HG03139 (cell line): ENCODE data around the gene CAMK2B.

Experiments
- ATAC-seq: cut with Tn5 transposase; IDR thresholded peaks from one replicate; pipeline ENCODE4 v1.9.1; 2021; ENCODE audit not compliant: unreplicated experiment

The CAMK2B gene

DNA sequence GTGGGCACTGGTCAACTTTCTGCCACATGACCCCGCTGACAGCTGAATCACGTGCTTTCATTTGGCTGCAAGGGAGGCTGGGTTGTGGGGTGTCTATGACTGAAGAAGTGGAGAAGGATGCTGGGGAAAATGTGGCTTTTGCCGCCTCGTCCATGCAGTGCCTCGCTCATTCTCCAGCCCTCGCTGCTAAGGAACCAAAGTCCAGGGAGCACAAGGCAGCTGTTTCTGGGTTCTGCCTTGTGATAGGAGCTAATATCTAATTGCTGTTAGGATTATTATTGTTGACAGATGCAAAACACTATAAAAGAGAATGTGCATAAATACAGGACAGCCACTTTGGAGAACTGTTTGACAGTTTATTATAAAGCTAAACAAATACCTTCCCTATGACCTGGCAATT lies 4.9 kb upstream of the CAMK2B start:
- ATAC-seq: no peak

GRCh38 chr7:44329888-44330287 lies 4.5 kb upstream of the CAMK2B start:
- no peak for ATAC-seq

DNA sequence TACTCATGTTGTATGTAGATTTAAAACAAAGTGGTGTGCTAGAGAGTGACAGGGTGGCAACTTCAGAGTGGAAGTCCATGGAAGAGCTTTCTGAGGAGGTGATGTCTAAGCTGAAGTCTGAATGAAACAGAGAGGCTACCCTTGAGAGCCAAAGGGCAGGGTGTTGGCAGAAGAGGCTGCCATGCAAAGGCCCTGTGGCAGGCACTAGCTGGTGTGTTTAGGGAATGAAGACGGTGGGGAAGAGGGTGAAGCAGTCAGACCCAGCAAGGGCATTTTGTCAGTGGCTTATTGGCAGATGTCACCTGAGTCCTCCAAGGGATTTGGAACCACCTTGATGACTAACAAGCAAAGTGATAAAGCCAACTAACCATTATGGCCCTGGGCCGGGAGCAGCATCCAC lies 3.7 kb upstream of the CAMK2B start:
- no peak for ATAC-seq

DNA sequence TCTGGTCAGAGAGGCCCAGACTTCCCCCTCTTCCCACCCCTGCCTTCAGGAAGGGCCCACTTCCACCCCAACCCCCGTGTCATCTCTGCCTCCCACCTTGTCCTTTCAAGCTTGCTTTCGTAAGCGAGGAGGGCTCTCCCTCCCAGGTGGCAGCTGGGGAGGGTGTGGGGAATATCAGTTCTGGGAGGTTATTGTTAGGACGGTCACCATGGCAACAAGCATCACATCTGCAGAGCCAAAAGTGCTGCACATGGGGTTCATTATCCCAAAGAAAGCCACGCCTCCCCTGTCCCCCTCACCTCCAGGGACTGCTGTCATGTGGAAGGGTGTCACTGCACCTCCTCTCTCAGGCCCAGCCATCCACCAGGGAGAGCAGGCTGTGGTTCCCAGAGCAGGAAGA lies 2.6 kb upstream of the CAMK2B start:
- ATAC-seq: no peak

GRCh38 chr7:44326261-44327125 lies 1.1 kb upstream of the CAMK2B start:
- no peak for ATAC-seq

DNA sequence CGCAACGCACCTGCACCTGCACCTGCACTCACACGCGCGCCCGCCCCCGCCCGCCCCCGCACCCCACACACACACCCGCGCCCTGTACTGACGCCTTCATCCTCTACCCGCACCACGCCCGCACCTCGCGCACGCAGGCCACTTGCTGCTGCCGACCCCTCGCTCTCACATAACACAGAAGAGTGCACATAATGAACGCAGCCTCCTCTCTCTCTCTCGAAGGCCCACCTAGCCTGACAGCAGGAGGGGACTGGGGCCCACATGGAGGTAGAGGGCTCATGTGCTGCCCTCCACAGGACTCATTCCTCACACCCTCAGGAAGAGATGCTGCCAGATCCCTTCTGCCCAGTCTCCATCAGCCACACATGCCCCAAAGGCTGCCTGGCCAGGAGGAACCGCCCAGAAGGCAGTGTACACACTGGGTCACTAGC lies 432 bp upstream of the CAMK2B start:
- ATAC-seq: no peak

GRCh38 chr7:44324481-44325200 lies 753 bp downstream of the CAMK2B start:
- no peak for ATAC-seq

- ATAC-seq: no peak
These were observed 1.3 kb downstream of the CAMK2B start for GRCh38 chr7:44324204-44324480.

DNA sequence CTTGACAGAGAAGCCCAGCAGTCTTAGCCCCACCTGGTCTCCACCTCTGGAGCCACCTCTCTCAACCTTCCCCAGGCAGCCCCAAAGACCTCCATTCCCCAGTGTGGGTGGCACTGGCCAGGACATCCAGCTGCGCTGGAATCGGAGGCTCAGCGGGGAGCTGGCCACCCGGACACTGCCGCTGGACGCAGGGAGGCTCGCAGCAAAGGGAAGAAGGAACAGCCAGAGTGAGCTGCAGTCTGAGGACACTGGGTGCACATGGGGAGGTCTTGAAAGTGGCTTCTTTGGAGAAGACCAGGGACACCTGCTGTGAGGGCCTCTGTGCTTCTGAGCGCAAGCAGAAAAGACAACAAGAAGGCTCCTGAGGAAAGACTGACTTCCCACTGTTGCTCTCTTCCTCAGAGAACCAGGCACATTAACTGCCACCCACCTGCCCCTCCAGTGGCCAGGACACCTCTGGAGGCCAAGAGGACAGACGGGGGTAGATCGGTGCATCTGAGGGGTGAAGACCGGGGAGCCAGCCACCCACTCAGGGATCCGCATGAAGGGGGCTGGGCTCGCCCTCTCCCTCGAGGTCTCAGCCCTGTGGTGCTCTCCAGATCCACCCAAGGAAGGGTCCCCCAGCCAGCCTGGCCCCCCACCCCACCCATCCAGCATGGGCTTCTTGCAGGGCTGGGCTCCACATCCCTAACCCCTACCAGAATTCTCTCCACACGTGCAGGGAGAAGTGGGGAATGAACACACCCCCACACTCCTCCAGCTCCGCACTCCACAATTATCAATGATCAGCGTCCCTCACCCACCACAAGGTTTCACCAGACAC lies 1.8 kb downstream of the CAMK2B start:
- ATAC-seq: no peak

- no peak for ATAC-seq
These were observed 2.6 kb downstream of the CAMK2B start for GRCh38 chr7:44322631-44323363.

- ATAC-seq: no peak
These were observed 3.6 kb downstream of the CAMK2B start for GRCh38 chr7:44321796-44322195.

- no peak for ATAC-seq
These were observed 4.5 kb downstream of the CAMK2B start for GRCh38 chr7:44320794-44321371.

GRCh38 chr7:44320141-44320540 lies 5.3 kb downstream of the CAMK2B start:
- ATAC-seq: no peak

GRCh38 chr7:44318332-44318731 lies 7.1 kb downstream of the CAMK2B start:
- ATAC-seq: no peak

GRCh38 chr7:44315301-44315903 lies 10.0 kb downstream of the CAMK2B start:
- no peak for ATAC-seq

- no peak for ATAC-seq
These were observed 11.8 kb downstream of the CAMK2B start for GRCh38 chr7:44313621-44314031.

- ATAC-seq: no peak
These were observed 12.4 kb downstream of the CAMK2B start for GRCh38 chr7:44313016-44313415.

GRCh38 chr7:44311561-44312495 lies 13.6 kb downstream of the CAMK2B start:
- no peak for ATAC-seq

- ATAC-seq: no peak
These were observed 15.1 kb downstream of the CAMK2B start for GRCh38 chr7:44310221-44310848.
